OCI-LY1 (cell line): ENCODE results near the gene ZXDC.

Experiments used
- H2AFZ ChIP-seq: fragments of 200-600 bp; sonication (generic), shearing (Covaris generic); 2 replicates; pipeline ENCODE4 v1.6.0; 2014; ENCODE audit warnings: antibody characterized with exemption, mild to moderate bottlenecking, low read length
- H3F3A ChIP-seq: fragments of 200-600 bp; sonication (generic), shearing (Covaris generic); 2 replicates; pipeline ENCODE4 v1.6.0; 2014; ENCODE audit warnings: mild to moderate bottlenecking, antibody characterized with exemption, low read length, moderate library complexity; ENCODE audit not compliant: insufficient read depth
- H3K27ac ChIP-seq: fragments of 200-600 bp; sonication (generic); 2 replicates; pipeline ENCODE4 v1.5.1; 2014; ENCODE audit warnings: low read length, mixed run types, mild to moderate bottlenecking, low read depth; ENCODE audit not compliant: poor library complexity, severe bottlenecking
- H3K27me3 ChIP-seq: fragments of 200-600 bp; sonication (generic); 2 replicates; pipeline ENCODE4 v1.6.0; 2014; ENCODE audit warnings: antibody characterized with exemption, mild to moderate bottlenecking, low read length, moderate library complexity; ENCODE audit not compliant: insufficient read depth
- H3K36me3 ChIP-seq: fragments of 200-600 bp; sonication (generic); 2 replicates; pipeline ENCODE4 v1.6.1; 2014; ENCODE audit warnings: mild to moderate bottlenecking, antibody characterized with exemption, low read length, moderate library complexity, mixed read lengths; ENCODE audit not compliant: insufficient read depth
- H3K4me1 ChIP-seq: fragments of 200-600 bp; sonication (generic); 2 replicates; pipeline ENCODE4 v1.5.1; 2014; ENCODE audit warnings: mild to moderate bottlenecking, low read length, moderate library complexity; ENCODE audit not compliant: insufficient read depth, severe bottlenecking
- H3K4me2 ChIP-seq: fragments of 200-600 bp; sonication (generic), shearing (Covaris generic); 2 replicates; pipeline ENCODE4 v1.6.1; 2014; ENCODE audit warnings: low read length
- H3K4me3 ChIP-seq: fragments of 200-600 bp; sonication (generic); 2 replicates; pipeline ENCODE4 v1.5.1; 2014; ENCODE audit warnings: low read length, low read depth, mild to moderate bottlenecking, mixed read lengths; ENCODE audit not compliant: poor library complexity, severe bottlenecking
- H3K79me2 ChIP-seq: fragments of 200-600 bp; shearing (Covaris generic); 2 replicates; pipeline ENCODE4 v1.6.1; 2016; ENCODE audit warnings: mixed run types, low read length, mixed read lengths; ENCODE audit not compliant: insufficient read depth
- H3K9ac ChIP-seq: fragments of 200-600 bp; sonication (generic), shearing (Covaris generic); 2 replicates; pipeline ENCODE4 v1.6.1; 2014; ENCODE audit warnings: mild to moderate bottlenecking, low read length, mixed read lengths
- H3K9me2 ChIP-seq: fragments of 200-600 bp; sonication (generic), shearing (Covaris generic); 2 replicates; pipeline ENCODE4 v1.6.1; 2014; ENCODE audit warnings: low read depth, mild to moderate bottlenecking, low read length, mixed read lengths
- H3K9me3 ChIP-seq: fragments of 200-600 bp; shearing (Covaris generic); 2 replicates; pipeline ENCODE4 v1.6.1; 2014; ENCODE audit warnings: low read length, mixed read lengths
- H4K20me1 ChIP-seq: fragments of 200-600 bp; sonication (generic), shearing (Covaris generic); 2 replicates; pipeline ENCODE4 v1.6.0; 2016; ENCODE audit warnings: mild to moderate bottlenecking, low read length; ENCODE audit not compliant: insufficient read depth
- CTCF ChIP-seq: fragments of 200-600 bp; sonication (generic), shearing (Covaris generic); IDR thresholded peaks from 2 replicates; pipeline ENCODE4 v1.5.1; 2017; ENCODE audit warnings: mild to moderate bottlenecking, antibody characterized with exemption, low read length, moderate library complexity, mixed read lengths
- EZH2 ChIP-seq: fragments of 200-600 bp; sonication (generic), shearing (Covaris generic); IDR thresholded peaks from 2 replicates; pipeline ENCODE4 v1.8.0; 2017; ENCODE audit warnings: borderline replicate concordance, mixed run types, mild to moderate bottlenecking, antibody characterized with exemption, low read length, moderate library complexity, mixed read lengths

Gene ZXDC

GRCh38 chr3:126414961-126415660 lies 60.6 kb downstream of the ZXDC start:
- TF ChIP-seq CTCF (no peak), EZH2 (no peak)
- H3K4me3 ChIP-seq = no peak overlapping the region
- no peaks in the 10 kb centered on the region for H3K27me3 ChIP-seq
- H3K36me3 ChIP-seq = no peaks in the 10 kb centered on the region
- H3K4me2 ChIP-seq = no peak overlapping the region
- H2AFZ ChIP-seq = no peak overlapping the region
- H3K79me2 ChIP-seq = no peaks in the 10 kb centered on the region
- no peaks in the 10 kb centered on the region for H3K9me2 ChIP-seq
- no peaks in the 10 kb centered on the region for H3F3A ChIP-seq
- H3K4me1 ChIP-seq = no peaks in the 10 kb centered on the region
- H4K20me1 ChIP-seq = no peaks in the 10 kb centered on the region
- no peak overlapping the region for H3K9ac ChIP-seq
- no peak overlapping the region for H3K27ac ChIP-seq
- H3K9me3 ChIP-seq = no peaks in the 10 kb centered on the region

- Histone ChIP-seq H2AFZ (no peak overlapping the region), H3F3A (no peaks in the 10 kb centered on the region), H3K79me2 (no peaks in the 10 kb centered on the region), H3K9me2 (no peaks in the 10 kb centered on the region), H3K27ac (no peak overlapping the region), H3K4me2 (no peak overlapping the region), H3K9me3 (no peaks in the 10 kb centered on the region), H3K4me1 (no peaks in the 10 kb centered on the region), H3K36me3 (no peaks in the 10 kb centered on the region), H3K9ac (no peak overlapping the region), H3K4me3 (no peak overlapping the region), H3K27me3 (no peaks in the 10 kb centered on the region), H4K20me1 (no peaks in the 10 kb centered on the region)
- TF ChIP-seq EZH2 (no peak), CTCF (no peak)
Observed at GRCh38 chr3:126414406-126414805, 61.3 kb downstream of the ZXDC start.

- no peak overlapping the region for H3K4me3 ChIP-seq
- no peaks in the 10 kb centered on the region for H3K79me2 ChIP-seq
- no peak overlapping the region for H2AFZ ChIP-seq
- H3K9ac ChIP-seq = no peak overlapping the region
- no peaks in the 10 kb centered on the region for H3K36me3 ChIP-seq
- no peaks in the 10 kb centered on the region for H3F3A ChIP-seq
- H3K4me2 ChIP-seq = no peak overlapping the region
- no peaks in the 10 kb centered on the region for H3K9me2 ChIP-seq
- H3K9me3 ChIP-seq = no peaks in the 10 kb centered on the region
- TF ChIP-seq EZH2 (no peak), CTCF (no peak)
- no peaks in the 10 kb centered on the region for H3K27me3 ChIP-seq
- no peak overlapping the region for H3K27ac ChIP-seq
- no peaks in the 10 kb centered on the region for H3K4me1 ChIP-seq
- H4K20me1 ChIP-seq = no peaks in the 10 kb centered on the region
Observed at GRCh38 chr3:126413693-126414080, 62.0 kb downstream of the ZXDC start.
